Medulla oblongata (tissue), 1 donor: Measurements from ENCODE around the gene BTBD8.
"Not testable (repeated sequence)": the region's sequence is repeated elsewhere in the genome, so short reads cannot be mapped to it uniquely, and the experiment has no call there.

Experiments
- DNase-seq: peaks from one replicate; pipeline ENCODE4 v3.0.0-alpha.2; 2015; ENCODE audit errors: extremely low spot score

Gene BTBD8

DNA sequence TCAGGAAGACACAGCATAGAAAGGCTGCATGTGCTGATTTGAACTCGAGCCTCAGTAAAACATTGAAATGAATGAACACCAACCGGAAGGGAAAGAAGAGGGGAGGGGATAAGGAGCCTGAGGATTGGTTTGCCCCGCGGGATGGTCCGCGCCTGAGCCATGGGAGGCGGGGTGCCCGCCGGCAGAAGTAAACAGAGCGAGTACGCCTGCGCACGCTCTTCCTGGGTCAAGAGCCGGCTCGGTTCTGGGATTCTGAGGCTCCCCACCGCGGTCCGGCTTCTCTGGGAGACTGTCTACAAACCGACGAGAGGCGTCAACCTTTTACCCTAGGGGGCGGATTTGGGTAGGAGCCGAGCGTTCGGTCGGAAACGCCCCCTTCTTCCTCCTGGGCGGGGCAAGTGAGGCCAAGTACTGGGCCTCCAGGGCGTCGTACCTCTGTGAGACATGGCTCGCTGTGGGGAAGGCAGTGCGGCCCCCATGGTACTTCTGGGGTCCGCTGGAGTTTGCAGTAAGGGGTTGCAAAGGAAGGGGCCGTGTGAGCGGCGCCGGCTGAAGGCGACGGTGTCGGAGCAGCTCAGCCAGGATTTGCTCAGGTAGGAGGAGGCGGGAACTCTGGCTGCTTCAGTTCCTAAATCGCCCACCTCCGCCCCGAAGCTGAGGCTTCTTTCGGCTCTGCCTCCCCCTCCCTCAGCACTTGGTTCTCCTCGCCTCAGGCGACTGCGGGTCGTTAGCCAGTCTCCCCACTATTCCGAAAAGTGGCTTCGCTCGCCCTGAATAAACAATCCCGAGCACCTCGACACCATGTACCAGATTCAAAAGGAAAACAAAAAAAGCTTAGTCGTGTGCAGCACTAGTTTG is at the start of gene BTBD8:
Gene BTBD8 (plus strand): TSS at position 218 of the 858 bp plus-strand sequence. CDS start 227 bp downstream, at position 445.
- peak; percentile 85 for DNase-seq

DNA sequence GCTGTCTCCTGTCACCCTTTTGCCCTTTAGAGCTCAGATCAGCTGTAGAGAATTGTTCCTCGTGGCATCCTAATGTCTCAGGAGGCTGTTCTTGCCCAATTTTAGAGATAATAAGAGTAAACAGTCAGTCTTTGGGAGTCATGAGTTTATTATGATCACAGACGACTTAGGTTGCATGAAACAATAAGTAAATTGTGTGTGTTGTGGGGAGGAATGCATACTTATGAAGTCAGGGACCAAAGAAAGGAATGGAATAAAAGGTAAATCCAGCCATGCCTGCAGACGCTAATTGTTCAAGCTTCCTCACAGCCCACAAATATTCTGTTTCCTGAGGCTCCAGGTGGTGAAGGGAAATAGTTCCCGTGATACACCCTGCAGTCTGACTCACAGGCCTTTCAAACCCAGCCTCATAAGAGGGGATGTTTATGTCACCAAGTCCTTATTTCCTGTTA is 49.5 kb upstream of the BTBD8 start:
- no peak for DNase-seq

DNA sequence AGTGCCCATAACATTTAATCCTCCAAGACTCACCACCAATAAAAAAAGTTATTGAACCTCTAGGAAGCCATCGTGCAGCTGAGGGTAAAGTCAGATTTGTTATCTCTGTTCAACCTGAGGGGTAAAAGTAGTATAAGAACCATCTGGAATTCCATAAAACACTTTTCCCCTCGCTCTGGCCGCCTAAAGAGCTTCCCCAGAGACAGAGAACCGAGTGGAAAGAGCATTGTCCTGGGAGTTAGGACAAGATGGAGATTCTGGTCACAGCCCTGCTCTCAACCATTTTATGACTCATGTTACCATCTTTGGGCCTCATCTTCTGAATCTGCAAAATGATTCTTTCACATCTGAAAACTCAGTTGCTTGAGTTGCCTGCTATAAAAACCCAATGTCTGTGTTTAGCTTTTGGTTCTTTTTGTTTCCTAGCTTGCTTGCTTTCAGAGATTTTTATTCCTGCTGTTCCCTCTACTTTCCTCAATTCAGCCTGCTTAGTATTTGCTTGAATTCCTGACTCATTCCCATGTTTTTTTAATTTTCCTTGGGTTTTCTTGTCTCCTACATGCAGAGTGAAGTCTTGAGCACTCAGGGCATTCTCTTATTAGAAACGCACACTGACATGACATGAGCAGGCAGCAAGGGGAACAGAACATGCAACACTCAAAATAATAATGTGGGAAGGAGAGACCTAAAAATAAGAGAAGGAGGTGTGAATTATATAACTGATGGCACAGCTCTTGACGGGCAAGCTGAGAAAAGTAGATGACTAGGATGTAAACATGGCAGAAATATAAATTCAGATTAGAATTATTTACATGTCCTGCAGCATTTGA is 48.6 kb upstream of the BTBD8 start:
- DNase-seq: no peak

DNA sequence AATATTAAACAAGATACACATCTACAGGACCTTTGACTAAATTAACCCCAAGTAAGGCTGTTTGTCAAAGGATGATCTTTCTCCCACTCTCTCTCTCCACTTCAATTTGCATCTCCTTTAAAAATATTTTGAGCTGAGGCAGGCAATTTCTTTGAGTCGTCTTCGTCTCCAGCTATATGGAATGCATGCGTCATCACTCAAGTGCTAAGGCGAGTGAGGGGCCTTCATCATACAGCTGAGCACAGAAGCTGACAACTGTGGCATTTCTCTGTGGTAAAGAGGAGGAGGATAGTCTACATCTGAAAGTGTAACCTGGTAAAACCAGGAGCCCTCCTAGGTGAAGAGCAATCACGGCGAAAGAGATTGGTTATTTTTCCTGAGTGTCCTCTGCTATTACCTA is 42.7 kb upstream of the BTBD8 start:
- DNase-seq: no peak

- DNase-seq: no peak
These were observed 41.3 kb upstream of the BTBD8 start for GRCh38 chr1:92038695-92039346.

DNA sequence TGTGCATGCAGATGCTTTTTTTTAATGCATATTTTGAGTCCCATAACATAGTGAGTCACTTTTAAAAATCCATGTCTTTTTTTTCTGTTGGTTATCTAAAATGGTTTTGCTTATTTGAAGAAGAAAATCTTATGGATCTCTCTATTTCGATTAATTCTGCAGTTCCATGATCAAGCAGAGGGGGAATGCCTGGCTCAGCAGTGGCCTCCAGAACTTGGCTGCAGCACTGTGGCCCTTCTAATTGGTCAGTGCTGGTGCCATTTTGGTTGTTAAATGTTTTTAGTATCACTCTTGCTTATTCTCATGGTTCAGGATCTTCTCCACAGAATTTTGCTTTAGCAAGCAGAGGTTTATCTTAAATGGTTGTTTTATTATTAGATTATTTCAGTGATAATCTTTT is 39.2 kb upstream of the BTBD8 start:
- DNase-seq: no peak

GRCh38 chr1:92043621-92044020 is 36.5 kb upstream of the BTBD8 start:
- DNase-seq: no peak

- no peak for DNase-seq
These were observed 34.2 kb upstream of the BTBD8 start for GRCh38 chr1:92045766-92046495.

DNA sequence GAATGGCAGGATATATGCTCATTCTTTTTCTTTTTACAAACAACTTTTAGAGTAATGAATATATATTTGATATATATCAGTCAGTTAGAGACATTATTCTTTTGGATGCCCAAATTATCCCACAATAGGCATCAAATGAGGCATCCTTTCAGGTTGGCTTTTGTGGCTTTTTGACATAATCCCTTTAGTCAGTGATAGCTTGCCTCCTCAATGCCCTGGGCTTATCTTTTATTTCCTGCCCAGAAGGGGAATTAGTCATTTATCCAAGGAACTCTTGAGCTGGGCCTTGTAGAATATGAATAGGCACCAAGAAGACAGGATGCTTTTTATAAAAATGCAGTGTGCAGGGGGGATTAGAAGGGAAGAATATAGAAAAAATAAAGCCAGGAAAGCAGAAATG is 28.2 kb upstream of the BTBD8 start:
- no peak for DNase-seq

GRCh38 chr1:92065042-92065441 is 15.1 kb upstream of the BTBD8 start:
- no peak for DNase-seq

DNA sequence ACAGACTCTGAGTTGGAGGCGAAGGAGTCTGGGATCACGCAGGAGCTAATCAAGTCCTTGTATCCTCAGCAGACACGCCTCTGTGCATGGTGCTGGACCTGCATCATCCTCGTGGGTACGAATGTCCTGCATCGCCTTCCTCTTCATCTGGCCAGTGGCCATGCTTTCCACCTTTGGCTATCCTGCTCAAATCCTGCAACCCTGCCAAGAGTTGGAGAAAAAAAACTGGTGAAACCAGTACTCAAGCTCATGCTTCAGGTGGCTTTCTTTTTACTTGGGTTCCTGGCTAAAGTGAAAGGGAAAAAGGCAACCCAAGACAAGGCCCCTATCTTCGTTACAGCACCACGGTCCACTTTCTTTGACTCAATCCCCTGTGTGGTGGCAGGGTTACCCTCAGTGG is 13.8 kb upstream of the BTBD8 start:
- no peak for DNase-seq

GRCh38 chr1:92070892-92071291 is 9.3 kb upstream of the BTBD8 start:
- no peak for DNase-seq

- not testable (repeated sequence) for DNase-seq
These were observed 5.7 kb upstream of the BTBD8 start for GRCh38 chr1:92074446-92074845.

GRCh38 chr1:92075311-92075710 is 4.8 kb upstream of the BTBD8 start, which contains the start of gene SETSIP:
Gene SETSIP, minus strand, starts transcription at chr1:92075411. Its CDS starts 0 bp downstream, at chr1:92075411.
- DNase-seq: no peak

DNA sequence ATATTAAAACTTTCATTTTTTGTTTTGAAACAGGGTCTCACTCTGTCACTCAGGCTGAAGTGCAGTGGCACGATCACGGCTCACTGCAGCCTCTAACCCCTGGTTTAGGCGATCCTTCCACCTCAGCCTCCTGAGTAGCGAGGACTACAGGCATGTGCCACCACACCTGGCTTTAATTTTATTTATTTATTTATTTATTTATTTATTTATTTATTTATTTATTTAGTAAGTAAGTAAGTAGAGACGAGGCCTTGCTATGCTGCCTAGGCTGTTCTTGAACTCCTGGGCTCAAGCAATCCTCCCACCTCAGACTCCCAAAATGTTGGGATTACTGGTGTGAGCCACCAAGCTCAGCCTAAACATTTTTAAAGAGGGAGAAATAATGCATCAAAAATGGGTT is 3.8 kb upstream of the BTBD8 start:
- DNase-seq: no peak

GRCh38 chr1:92078077-92078476 is 2.1 kb upstream of the BTBD8 start:
- not testable (repeated sequence) for DNase-seq

GRCh38 chr1:92079441-92079840 is 704 bp upstream of the BTBD8 start:
- DNase-seq: no peak

DNA sequence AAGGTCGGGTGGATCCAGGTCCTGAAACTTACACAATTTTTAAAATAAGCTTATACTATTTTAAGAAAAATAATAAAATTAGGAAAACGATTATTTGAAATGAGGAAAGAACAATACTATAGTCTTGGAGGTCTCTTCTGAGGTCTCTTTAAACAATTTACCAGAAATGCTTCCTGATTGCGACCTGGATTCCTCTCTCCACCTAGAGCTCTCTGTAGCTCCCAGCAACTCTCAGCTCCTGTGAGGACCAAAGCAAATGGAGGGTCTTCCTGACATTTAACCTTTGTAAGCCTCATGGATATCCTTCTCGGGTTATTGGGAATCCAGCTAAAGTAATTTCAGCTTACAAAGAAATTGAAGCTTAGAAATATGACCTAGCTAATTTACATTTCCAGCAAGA is 886 bp downstream of the BTBD8 start:
- DNase-seq: no peak

GRCh38 chr1:92084651-92085050 is 4.5 kb downstream of the BTBD8 start:
- DNase-seq: no peak

DNA sequence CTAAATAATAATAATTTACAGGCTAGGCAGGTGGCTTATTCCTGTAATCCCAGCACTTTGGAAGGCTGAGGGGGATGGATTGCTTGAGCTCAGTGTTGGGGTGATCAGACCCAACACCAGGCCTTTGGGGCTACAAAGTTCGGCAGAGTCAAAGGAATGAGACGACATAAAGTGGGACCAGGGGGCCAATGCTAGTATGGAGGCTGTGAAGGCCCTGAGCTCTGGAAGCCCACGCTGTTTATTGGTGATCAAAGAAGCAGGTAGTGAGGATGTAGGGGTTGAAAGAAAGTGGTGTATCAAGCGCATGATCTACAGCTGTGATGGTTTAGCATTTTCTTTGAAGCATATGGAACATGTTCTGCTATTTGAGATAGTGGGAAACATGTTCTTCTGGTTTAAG is 5.6 kb downstream of the BTBD8 start:
- DNase-seq: no peak

DNA sequence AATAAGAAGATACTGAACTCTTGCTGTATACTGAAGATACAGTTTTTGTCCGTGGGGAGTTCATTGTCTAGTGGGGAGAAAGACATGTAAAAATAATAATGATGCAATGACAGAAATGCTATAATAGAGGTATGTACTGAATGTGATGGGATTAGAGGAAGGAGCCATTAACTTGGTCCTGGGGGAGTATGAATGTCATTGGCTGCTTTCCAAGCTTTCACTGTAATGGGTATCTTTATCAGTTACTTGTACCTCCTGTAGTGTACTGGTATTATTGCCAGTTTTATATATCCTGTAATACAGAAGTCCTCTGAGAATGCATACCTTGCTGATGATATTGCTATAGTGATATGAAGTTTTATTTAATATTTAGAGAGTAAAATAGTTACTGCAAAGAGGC is 7.4 kb downstream of the BTBD8 start:
- DNase-seq: no peak
